Limb (tissue), 2 donors: ENCODE measurements around the gene NTM.
"Not testable (repeated sequence)": the region's sequence is repeated elsewhere in the genome, so short reads cannot be mapped to it uniquely, and the experiment has no call there.

ENCODE experiments used
- DNase-seq, 2 donors: peaks; one replicate each; pipeline ENCODE4 v3.0.0-alpha.2; 2016; ENCODE audit errors: extremely low spot score in 2 of 2

Gene NTM

GRCh38 chr11:131422029-131422428 lies 51.6 kb downstream of the NTM start:
- DNase-seq = no peak

DNA sequence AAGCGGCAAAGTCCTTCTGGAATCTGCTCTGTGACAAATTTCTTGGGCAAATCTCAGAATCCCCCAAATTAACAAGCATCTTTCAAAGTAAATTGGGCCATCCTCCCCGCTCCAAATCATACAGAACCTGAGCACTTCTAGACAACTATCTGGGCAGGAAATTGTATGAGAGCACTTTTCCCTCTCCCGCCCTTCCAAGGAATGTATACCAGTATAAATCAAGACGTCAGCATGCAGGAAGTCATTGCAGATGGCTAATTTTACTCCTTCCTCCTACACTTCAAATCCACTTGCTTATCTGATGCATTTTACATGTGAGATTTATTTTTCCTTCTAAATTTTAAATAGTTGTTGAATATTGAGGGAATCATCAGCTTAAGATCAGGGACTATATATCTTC lies 52.1 kb downstream of the NTM start:
- DNase-seq = no peak

GRCh38 chr11:131423688-131424087 lies 53.3 kb downstream of the NTM start:
- DNase-seq = no peak

GRCh38 chr11:131424257-131424876 lies 54.0 kb downstream of the NTM start:
- not testable (repeated sequence) for DNase-seq

- no peak for DNase-seq
These were observed 54.9 kb downstream of the NTM start for GRCh38 chr11:131425285-131425684.

DNA sequence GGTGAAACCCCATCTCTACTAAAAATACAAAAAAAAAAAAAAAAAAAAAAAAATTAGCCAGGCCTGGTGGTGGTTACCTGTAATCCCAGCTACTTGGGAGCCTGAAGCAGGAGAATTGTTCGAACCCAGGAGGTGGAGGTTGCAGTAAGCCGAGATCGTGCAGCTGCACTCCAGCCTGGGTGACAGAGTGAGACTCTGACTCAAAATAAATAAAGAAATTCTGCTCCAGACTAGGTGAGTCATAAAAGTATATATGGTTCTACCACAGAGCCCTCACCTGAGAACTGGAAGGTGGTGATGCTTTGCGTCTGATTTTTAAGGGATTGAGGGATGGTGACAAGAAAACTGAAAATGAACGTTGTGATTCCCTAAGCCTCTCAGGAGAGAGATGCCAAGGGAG lies 58.4 kb downstream of the NTM start:
- DNase-seq = no peak

- DNase-seq = no peak
These were observed 60.2 kb downstream of the NTM start for GRCh38 chr11:131430473-131431208.

- no peak for DNase-seq
These were observed 70.8 kb downstream of the NTM start for GRCh38 chr11:131441051-131441810.

DNA sequence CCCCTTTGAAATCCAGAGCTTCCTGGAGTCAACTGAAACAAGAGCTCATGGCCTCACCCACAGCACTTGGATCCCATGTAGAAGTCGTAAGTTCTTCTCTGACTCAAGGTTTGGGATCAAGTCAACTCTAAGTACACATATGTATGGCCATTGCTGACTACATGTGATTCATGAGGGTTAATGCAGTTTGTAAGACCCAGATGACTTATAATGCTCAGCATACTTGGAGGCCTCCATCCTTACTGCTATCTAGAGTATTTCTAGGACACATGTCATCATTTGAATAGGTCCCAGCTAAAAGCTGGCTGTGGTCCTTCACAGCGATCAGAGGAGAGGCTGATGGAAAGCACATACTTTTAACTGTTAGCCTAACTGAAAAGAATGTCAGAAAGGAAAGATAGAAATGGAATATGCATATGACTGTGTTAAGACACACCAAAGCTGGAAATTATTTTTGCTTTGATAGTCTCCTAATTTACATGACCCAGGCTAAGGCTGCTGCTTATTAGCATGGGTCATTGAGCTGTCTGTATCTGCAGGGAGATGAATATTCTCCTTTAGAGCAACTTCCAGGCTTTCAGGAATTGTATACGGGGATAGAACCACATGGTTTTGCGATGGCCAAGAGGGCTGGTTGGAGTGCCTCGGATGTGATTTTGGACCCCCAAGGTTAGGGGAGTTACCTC lies 76.3 kb downstream of the NTM start:
- DNase-seq = no peak

DNA sequence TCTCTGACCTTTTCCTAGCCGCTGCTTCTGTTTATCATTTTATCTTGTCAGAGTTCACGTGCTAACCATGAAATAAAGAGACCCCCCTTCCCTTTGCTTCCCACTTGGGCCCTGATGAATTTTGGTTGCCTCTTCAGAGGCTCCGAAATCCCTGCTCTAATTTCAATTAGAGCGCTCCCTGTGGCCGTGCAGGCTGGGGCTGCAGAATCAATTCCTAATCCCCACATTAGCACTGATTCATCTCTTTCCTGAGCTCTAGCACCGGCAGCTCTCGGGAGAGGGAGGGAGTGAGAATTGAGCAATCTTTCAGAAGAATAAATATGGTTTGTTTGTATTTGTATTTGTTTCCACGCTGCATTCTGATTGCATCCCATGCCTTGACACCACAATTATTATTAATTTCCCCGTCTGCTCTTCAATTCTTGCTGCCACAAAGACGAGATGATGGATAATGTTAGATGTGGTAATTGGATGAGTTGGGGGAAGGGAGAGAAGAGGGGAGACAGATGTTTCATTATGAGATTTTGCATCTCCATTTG lies 76.9 kb downstream of the NTM start:
- no peak for DNase-seq

DNA sequence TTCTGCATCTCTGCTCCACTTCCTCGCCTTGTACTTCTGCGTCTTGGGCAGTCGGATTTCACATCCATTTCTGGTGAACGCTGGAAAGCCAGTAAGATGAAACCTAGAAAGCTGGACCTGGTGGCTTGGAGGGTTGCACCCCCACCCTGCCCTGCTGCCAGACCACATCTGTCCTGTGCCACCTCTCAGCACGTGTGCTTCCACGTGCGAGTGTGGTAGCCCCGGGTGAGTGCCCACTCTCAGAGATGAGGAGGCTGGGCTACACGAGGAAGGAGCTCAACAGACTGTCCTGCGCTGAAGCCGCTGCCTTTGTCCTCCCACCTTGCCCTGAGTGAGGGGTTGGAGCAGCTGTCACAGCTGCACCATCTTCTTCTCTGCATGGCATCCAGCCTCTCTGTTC lies 77.5 kb downstream of the NTM start:
- no peak for DNase-seq

DNA sequence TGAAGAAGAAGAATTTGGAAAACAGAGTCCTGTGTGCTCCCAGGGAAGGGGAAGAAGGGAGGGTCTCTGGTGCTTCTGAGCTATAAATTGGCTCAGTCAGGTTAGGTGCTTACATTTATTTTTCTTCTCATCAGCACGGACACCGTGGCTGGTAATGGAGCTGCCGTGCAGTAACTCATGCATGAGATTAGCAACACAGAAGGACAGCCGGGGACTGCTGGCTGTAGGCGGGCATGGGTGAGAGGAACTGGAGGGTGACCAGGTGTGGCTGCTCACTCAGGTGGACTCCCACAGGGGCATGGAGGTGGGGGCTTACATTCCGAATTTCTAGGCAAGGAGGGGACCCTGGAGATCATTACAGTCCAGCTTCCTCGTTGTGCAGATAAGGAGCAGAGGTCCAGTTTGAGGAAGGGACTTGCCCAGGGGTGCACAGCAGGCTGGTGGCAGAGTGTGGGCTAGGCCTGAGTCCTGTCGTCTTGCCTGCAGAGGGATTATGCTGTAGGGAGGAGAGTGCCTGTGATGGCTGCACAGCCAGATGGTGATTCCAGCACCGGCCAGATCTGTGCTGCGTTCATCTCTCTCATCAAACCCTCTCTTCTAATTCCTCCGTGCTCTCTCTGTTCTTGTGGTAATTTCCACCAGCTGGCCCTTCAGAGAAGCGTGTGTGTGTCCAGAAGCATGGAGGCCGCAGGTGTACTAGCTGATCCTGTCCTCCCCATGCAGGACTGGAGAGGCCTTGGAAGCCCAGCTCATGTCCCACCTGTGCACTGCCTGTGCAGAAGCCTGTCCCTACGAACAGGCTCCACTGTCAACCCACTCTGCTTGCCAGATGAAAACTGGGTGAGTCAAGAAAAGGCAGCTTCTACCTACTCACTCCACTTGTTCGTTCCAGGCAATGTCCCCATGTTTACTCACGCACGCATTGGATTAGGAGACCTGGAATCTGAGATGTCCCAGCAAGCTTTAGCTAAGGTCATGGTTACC lies 78.9 kb downstream of the NTM start:
- no peak for DNase-seq

DNA sequence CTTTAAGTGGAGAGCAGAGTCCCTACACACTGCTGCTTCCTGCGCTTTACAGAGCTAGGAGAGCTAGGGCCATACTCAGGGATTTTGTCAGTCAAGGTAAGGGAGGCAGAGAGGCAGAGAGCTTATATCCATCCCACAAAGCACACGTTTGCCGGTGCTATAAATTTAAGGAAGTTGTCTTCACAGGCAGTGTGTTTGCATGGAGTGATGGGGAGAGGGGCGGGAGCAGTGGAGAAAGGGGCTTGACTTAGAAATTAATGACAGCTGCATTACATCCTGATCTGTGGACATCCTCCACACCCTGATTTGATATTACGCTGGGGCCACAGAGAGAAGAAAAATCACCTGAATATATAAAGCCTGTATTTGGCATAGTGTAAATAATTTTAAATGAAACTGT lies 84.1 kb downstream of the NTM start:
- DNase-seq = no peak

DNA sequence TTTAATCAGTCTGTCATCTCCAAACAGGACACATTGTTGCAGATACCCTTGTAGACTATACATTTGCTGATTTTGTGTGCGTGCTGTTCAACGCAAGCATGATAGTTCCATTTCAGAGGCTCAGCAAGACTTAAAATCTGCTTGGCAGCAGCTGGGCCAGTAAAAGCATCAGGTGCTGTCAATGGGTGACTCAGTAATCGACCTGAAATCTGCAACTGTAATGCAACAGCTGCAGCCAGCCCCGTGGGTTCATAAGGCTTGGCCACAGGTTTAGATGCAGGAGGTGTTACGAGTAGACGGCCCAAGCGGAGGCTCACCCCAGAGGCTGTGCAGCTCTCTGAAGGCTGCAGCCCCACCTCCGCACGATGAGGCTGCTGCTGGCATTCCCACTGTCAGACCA lies 84.6 kb downstream of the NTM start:
- DNase-seq = no peak

GRCh38 chr11:131455843-131456704 lies 85.7 kb downstream of the NTM start:
- DNase-seq = no peak

GRCh38 chr11:131457163-131457562 lies 86.7 kb downstream of the NTM start:
- no peak for DNase-seq

GRCh38 chr11:131458421-131458820 lies 88.0 kb downstream of the NTM start:
- DNase-seq = no peak

DNA sequence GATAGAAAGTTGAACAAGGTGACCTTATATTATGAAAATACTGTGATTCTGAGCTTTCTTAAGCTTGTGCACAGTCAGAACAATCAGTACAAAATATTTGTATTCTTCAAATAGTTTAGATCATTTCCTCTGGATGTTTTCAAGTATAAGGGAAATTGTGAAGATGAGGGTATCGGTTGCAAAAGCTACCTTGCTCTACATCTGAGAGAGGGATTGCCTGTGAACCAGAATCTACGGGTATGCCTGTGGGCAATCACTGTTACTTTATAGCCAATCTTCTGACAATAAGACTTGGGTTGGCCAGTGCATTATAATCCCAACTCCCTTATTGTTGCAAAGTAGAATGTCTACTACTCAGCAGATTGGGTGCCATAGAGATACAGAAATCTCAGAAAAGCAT lies 90.5 kb downstream of the NTM start:
- DNase-seq = no peak

GRCh38 chr11:131462622-131463021 lies 92.2 kb downstream of the NTM start:
- no peak for DNase-seq

GRCh38 chr11:131463162-131463561 lies 92.7 kb downstream of the NTM start:
- DNase-seq = no peak
